HFFc6 (cell line): ENCODE measurements around the gene BOLL. TPM values are rescaled to one million over a fixed set of nuclear protein-coding genes. Genes with fewer than 3 reads are reported as not detected.
"Not testable (repeated sequence)": the region's sequence is repeated elsewhere in the genome, so short reads cannot be mapped to it uniquely, and the experiment has no call there.

Experiments
- DNase-seq: peaks from one replicate; pipeline ENCODE4 v3.0.0-alpha.2; 2018
- H3K27ac Mint-ChIP-seq: 2 replicates; pipeline ENCODE4 v1.8.0; 2020; ENCODE audit warnings: mild to moderate bottlenecking, mixed read lengths
- H3K27me3 Mint-ChIP-seq: 2 replicates; pipeline ENCODE4 v1.8.0; 2021; ENCODE audit warnings: mild to moderate bottlenecking, moderate library complexity, mixed read lengths; ENCODE audit not compliant: insufficient read depth
- H3K36me3 Mint-ChIP-seq: 2 replicates; pipeline ENCODE4 v1.8.0; 2021; ENCODE audit warnings: low read depth, mixed read lengths
- H3K4me1 Mint-ChIP-seq: 2 replicates; pipeline ENCODE4 v1.8.0; 2020; ENCODE audit warnings: low read depth, mixed read lengths
- H3K4me3 Mint-ChIP-seq: 2 replicates; pipeline ENCODE4 v1.8.0; 2020; ENCODE audit warnings: mild to moderate bottlenecking, moderate library complexity, mixed read lengths
- H3K9me3 Mint-ChIP-seq: 2 replicates; pipeline ENCODE4 v1.8.0; 2020; ENCODE audit warnings: mild to moderate bottlenecking, mixed read lengths
- total RNA-seq, 6 experiments: library from RNA; stranded (reverse); fragmentation: NEBNext Ultra II Directional; extraction: Animal tissue kit (Norgen Biotek cat#: 25700); gene quantifications; 2 replicates in 1 of 6; 3 replicates in 5 of 6; pipeline ENCODE4 v1.2.3, GENCODE V29; 2021
- TF ChIP-seq, protein P1 (sequence below): fragments of 200-600 bp; sonication (generic); IDR thresholded peaks from 2 replicates; pipeline ENCODE4 v1.5.0; 2021; ENCODE audit warnings: antibody characterized with exemption, mild to moderate bottlenecking

Gene BOLL
- total RNA-seq, 6 experiments from 2014 or later = not detected

DNA sequence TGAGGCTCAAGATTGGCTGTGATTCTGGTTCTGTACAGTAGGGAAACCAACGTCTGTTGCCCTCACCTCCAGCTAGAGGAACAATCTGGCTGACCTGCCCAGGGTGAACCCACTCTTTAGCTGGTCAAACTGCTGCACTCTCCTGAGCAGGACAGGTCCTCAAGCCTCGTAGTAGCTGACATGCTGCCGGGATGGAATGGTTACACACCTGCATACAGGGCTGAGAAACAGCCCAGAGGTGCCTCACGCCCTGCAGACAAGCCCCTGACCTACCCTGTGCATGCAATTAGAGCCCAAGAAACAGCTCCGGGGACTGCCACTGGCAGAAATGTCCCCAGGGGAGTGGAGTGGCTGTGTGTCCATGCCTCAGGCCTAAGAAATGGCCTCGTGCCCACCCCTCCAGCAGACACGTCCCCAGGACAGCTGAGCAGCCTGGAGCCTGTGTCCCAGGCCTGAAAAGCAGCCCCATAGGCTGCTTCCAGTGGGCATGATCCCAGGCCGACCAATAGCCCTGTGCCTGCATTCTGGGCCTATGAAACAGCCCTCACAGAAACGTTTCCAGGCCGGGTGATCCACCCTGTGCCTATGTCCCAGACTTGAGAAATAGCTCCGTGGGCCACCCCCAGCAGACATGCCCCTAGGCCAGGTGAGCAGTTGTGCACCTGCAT is 25.4 kb downstream of the BOLL start:
- H3K9me3 Mint-ChIP-seq = peaks cover 10% of the 10 kb centered on the region; the same call in 1 of the 2 replicates
- no peaks in the 10 kb centered on the region for H3K36me3 Mint-ChIP-seq
- no peak for DNase-seq
- peaks cover 3% of the 10 kb centered on the region for H3K27me3 Mint-ChIP-seq
- H3K4me3 Mint-ChIP-seq = no peak overlapping the region
- H3K27ac Mint-ChIP-seq = no peak overlapping the region
- TF ChIP-seq, protein P1, sequence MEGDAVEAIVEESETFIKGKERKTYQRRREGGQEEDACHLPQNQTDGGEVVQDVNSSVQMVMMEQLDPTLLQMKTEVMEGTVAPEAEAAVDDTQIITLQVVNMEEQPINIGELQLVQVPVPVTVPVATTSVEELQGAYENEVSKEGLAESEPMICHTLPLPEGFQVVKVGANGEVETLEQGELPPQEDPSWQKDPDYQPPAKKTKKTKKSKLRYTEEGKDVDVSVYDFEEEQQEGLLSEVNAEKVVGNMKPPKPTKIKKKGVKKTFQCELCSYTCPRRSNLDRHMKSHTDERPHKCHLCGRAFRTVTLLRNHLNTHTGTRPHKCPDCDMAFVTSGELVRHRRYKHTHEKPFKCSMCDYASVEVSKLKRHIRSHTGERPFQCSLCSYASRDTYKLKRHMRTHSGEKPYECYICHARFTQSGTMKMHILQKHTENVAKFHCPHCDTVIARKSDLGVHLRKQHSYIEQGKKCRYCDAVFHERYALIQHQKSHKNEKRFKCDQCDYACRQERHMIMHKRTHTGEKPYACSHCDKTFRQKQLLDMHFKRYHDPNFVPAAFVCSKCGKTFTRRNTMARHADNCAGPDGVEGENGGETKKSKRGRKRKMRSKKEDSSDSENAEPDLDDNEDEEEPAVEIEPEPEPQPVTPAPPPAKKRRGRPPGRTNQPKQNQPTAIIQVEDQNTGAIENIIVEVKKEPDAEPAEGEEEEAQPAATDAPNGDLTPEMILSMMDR = no peak
- no peaks in the 10 kb centered on the region for H3K4me1 Mint-ChIP-seq

DNA sequence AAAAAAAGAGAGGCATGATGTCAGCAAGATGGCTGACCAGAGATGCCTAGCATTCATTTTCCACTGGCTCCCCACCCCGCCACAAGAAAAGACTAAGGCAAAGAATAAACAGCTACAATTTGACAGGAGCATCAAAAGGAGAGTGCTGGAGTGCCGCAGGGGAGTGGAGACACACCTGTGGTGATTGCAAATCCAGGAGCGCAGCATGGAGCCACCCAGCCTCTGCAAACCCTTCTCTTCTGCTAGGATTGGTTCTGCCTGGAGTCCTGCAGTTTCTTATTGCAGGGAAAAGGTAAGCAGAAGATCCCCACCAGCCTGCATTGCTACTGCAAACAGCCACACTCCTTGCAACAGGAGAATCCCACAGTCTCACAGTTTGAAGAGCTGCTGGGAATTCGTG is 26.1 kb downstream of the BOLL start:
- Mint-ChIP-seq H3K4me1 (no peaks in the 10 kb centered on the region), H3K4me3 (no peak overlapping the region), H3K36me3 (no peaks in the 10 kb centered on the region), H3K27ac (no peak overlapping the region), H3K27me3 (peaks cover 3% of the 10 kb centered on the region), H3K9me3 (peaks cover 10% of the 10 kb centered on the region; the same call in 1 of the 2 replicates)
- TF ChIP-seq, protein P1 = no peak
- no peak for DNase-seq

DNA sequence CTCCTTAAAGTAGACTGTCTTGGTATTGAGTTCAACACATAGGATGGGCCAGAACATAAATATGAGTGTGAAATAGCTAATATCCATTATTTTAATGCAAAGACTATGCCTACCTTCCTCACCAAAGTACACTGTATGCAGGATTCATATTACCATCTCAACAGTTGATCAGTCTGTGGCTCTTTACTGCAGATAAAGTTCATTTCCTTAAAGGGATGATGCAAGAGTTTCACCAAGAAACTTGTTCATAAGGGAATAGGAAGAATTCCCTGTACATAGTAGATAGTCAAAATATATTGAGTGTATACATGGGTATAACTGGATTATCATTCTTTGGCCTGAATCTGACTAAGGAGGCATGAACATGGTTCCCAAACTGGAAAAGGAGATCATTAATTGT is 44.9 kb downstream of the BOLL start:
- Mint-ChIP-seq H3K4me3 (no peak overlapping the region), H3K36me3 (no peaks in the 10 kb centered on the region), H3K9me3 (no peaks in the 10 kb centered on the region), H3K27me3 (no peaks in the 10 kb centered on the region), H3K4me1 (no peaks in the 10 kb centered on the region), H3K27ac (no peak overlapping the region)
- DNase-seq = no peak
- TF ChIP-seq, protein P1 = no peak

DNA sequence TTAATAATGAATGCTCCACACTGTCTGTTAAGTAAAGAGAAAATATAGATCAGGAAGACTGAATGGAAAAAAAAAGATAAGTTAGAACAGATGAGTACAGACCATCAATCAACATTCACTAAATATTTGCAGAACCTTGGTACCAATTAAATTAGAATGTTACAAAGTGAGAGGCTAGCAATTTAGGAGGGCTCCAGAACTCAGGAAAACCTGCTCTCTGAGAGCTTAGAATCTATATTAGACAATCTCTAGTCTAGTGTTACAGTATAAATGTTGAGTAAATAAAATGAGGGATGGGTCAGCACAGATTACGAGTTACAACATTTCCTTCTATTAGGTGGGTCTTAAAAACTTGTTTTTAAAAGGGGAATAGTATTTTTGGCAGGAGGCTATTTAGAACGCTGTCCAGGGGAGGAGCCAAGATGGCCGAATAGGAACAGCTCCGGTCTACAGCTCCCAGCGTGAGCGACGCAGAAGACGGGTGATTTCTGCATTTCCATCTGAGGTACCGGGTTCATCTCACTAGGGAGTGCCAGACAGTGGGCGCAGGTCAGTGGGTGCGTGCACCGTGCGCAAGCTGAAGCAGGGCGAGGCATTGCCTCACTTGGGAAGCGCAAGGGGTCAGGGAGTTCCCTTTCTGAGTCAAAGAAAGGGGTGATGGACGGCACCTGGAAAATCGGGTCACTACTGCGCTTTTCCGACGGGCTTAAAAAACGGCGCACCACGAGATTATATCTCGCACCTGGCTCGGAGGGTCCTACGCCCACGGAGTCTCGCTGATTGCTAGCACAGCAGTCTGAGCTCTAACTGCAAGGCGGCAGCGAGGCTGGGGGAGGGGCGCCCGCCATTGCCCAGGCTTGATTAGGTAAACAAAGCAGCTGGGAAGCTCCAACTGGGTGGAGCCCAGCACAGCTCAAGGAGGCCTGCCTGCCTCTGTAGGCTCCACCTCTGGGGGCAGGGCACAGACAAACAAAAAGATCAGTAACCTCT is 56.3 kb downstream of the BOLL start:
- H3K4me1 Mint-ChIP-seq, H3K9me3 Mint-ChIP-seq, H3K27me3 Mint-ChIP-seq, H3K36me3 Mint-ChIP-seq, H3K4me3 Mint-ChIP-seq, DNase-seq, H3K27ac Mint-ChIP-seq: not testable (repeated sequence)

DNA sequence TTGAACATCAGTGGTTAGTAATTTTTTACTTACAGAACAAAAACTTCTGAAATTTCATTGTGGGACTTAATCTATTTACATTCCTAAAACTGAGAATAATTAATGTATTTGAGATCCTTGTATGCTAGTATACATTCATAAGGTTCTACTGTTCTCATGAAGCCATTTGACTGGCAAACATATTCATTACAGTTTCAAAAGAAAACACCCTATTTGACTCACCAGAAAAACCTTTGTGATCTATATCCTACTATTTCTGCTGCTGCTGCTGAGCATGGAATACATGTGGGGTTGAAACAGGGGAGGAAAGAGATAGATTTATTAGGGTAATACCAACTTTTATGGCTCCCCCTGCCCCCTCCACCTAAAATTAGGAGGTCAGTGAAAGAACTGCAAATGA is 58.1 kb downstream of the BOLL start:
- Mint-ChIP-seq H3K27ac (no peak overlapping the region), H3K9me3 (peaks cover 4% of the 10 kb centered on the region; the same call in 1 of the 2 replicates)

More for the DNA sequence above, 58.1 kb downstream of the BOLL start:
- no peaks in the 10 kb centered on the region for H3K4me1 Mint-ChIP-seq
- peaks cover 3% of the 10 kb centered on the region for H3K27me3 Mint-ChIP-seq
- H3K36me3 Mint-ChIP-seq = no peaks in the 10 kb centered on the region
- no peak overlapping the region for H3K4me3 Mint-ChIP-seq
- TF ChIP-seq, protein P1 = no peak
- DNase-seq = no peak
